ENCODE data around the gene PTPRM.

DNA sequence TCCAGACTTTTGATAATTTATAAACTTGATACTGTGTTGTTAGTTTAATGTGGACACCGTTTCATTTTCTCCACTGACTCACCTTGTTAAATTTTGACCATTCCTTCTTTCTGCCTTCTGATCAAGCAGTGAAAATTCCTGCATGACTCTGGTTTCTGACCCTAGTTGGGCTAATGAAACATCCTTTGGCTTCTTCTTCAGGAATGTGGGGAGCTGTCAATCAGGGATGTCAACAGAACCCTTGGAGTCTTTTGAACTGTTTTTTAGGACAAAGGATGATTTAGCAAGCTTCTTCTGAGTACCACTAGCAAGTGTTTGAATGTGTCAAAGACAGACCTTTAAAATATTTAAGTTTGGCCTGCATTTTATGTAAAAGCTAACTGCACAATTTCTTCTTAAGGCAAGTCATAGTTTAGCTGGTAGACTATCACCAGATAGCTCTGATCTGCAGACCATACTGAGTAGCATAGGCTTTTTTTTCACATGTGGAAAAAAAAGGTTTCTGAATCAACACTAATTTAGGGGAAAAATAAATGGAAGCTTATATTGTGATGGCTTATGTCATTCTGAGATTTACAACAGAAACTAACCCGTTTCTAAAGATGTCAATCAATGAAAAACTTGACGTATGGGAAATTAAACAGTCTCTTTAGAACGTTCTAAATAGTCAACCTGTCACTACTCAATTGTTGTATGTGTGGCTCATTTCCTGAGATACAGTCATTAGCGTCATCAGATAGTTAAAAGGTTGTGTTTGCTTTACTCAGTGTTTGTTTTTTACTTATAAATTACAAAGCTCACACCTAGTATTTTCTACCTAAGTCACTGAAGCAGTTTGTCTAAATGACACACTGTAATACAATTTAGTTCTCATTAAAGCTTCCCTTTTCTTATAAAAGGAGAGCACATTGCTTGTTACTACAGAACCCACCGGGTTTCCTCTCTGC lies 311.4 kb downstream of the PTPRM start:
- TF ChIP-seq EP300 (IDR thresholded peaks at IDR 0.05; ENCODE audit: low read depth) (no peak), POLR2A (IDR thresholded peaks at IDR 0.05) (no peak), POLR2AphosphoS5 (IDR thresholded peaks at IDR 0.05) (no peak)
- TF ChIP-seq, protein P1, sequence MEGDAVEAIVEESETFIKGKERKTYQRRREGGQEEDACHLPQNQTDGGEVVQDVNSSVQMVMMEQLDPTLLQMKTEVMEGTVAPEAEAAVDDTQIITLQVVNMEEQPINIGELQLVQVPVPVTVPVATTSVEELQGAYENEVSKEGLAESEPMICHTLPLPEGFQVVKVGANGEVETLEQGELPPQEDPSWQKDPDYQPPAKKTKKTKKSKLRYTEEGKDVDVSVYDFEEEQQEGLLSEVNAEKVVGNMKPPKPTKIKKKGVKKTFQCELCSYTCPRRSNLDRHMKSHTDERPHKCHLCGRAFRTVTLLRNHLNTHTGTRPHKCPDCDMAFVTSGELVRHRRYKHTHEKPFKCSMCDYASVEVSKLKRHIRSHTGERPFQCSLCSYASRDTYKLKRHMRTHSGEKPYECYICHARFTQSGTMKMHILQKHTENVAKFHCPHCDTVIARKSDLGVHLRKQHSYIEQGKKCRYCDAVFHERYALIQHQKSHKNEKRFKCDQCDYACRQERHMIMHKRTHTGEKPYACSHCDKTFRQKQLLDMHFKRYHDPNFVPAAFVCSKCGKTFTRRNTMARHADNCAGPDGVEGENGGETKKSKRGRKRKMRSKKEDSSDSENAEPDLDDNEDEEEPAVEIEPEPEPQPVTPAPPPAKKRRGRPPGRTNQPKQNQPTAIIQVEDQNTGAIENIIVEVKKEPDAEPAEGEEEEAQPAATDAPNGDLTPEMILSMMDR (IDR thresholded peaks at IDR 0.05) = no peak
